ENCODE results near the gene EFCAB13.

EFCAB13 gene

DNA sequence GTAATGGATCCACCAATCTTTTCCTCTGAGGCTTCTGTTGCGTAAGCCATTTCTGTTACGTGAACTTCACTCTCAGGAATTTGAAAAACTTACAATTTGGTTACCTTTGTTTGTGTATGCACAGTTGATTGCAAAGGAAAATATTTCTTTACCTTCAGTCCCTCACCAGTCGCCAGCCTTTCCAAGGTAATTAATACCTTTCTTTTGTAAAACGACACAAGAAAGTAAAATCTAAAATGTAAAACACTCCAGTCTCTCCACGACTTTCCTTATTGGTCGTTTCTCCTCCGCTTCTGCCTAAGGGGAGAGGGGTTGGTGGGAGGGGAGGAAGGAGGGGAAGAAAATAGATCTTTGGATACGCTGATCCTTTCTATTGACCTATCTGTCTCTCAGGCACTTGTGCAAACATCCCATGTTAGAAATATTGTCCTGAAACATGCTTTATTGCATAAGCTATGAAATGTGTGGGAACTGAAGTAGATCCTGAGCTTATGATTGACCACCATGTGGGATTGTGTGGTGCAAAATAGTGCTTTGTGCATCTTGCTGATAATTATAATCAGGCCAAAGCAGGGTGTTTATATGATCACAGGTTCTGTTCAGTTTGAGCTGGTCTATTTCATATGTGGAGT is 32.4 kb upstream of the EFCAB13 start:
- POLR2A ChIA-PET, result no interaction called here
- no peak overlapping the region for H3K4me3 ChIP-seq (ENCODE audit: low read depth, low read length)
- CTCF ChIA-PET, result interaction anchor here (1.1 to 1.4 kb wide), 2 partner anchors 8 to 24 kb away, joined by 3 read pairs; no protein-coding TSS in a partner anchor
- DNase-seq (ENCODE audit: low read depth, low spot score), result no peak
- TF ChIP-seq, protein P1, sequence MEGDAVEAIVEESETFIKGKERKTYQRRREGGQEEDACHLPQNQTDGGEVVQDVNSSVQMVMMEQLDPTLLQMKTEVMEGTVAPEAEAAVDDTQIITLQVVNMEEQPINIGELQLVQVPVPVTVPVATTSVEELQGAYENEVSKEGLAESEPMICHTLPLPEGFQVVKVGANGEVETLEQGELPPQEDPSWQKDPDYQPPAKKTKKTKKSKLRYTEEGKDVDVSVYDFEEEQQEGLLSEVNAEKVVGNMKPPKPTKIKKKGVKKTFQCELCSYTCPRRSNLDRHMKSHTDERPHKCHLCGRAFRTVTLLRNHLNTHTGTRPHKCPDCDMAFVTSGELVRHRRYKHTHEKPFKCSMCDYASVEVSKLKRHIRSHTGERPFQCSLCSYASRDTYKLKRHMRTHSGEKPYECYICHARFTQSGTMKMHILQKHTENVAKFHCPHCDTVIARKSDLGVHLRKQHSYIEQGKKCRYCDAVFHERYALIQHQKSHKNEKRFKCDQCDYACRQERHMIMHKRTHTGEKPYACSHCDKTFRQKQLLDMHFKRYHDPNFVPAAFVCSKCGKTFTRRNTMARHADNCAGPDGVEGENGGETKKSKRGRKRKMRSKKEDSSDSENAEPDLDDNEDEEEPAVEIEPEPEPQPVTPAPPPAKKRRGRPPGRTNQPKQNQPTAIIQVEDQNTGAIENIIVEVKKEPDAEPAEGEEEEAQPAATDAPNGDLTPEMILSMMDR (IDR thresholded peaks at IDR 0.05; ENCODE audit: insufficient read depth, low read length, missing control alignments), result no peak

DNA sequence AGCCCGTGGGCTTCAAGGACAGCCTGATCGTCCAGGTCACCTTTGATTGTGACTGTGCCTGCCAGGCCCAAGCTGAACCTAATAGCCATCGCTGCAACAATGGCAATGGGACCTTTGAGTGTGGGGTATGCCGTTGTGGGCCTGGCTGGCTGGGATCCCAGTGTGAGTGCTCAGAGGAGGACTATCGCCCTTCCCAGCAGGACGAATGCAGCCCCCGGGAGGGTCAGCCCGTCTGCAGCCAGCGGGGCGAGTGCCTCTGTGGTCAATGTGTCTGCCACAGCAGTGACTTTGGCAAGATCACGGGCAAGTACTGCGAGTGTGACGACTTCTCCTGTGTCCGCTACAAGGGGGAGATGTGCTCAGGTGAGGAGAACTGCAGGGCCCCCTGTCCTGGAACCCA is 31.5 kb upstream of the EFCAB13 start:
- ChIA-PET CTCF (interaction anchor here (1.1 to 1.4 kb wide), 2 partner anchors 9 to 23 kb away, joined by 3 read pairs; no protein-coding TSS in a partner anchor), POLR2A (no interaction called here)
- no peak overlapping the region for H3K4me3 ChIP-seq (ENCODE audit: low read depth, low read length)
- TF ChIP-seq, protein P1 (IDR thresholded peaks at IDR 0.05; ENCODE audit: insufficient read depth, low read length, missing control alignments), result no peak
- DNase-seq (ENCODE audit: low read depth, low spot score), result no peak

DNA sequence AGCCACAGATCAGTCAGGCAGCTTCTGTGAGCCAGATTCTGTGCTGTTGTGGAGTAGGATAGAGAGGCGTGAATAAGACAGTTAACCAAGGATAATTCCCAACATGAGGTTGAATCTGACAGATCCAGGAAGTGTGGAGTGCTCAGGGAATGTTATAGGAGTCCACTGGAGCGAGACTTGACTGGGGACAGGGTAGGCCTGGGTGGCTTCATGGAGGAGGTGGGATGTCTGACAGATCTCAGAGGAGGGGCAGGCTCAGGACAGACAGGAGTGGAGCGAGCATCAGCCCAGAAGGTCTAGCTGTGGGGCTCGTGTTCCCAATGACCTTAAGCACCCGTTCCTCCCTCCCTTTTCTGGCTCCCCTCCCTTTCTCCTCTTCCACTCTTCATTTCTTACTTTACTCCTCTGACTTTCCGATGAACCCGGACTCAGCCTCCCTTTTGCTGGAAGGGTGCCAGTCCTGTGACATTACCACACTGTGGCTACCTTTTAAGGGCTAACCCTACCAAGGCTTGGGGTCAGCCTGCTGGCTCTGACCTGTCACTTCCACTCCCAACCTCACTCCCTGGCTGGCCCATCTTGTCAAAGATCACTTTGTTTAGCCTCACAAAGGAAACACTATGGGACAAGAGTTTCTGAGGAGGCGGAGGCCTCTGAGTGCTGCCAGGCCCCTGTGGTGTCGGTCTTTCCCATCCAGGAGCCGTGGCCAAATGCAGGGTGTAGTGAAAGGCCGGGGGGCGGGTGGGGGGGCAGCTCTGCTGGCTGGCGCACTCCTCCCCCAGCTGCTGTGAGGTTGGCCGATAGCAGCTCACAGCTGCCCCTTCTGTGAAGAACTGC is 28.5 kb upstream of the EFCAB13 start:
- TF ChIP-seq, protein P1 (IDR thresholded peaks at IDR 0.05; ENCODE audit: insufficient read depth, low read length, missing control alignments), result no peak
- CTCF ChIA-PET, result interaction anchor here (1.2 kb wide), 1 partner anchor 21 kb away, joined by 5 read pairs; no protein-coding TSS in a partner anchor
- POLR2A ChIA-PET, result no interaction called here
- DNase-seq (ENCODE audit: low read depth, low spot score), result no peak
- H3K4me3 ChIP-seq (ENCODE audit: low read depth, low read length), result no peak overlapping the region

DNA sequence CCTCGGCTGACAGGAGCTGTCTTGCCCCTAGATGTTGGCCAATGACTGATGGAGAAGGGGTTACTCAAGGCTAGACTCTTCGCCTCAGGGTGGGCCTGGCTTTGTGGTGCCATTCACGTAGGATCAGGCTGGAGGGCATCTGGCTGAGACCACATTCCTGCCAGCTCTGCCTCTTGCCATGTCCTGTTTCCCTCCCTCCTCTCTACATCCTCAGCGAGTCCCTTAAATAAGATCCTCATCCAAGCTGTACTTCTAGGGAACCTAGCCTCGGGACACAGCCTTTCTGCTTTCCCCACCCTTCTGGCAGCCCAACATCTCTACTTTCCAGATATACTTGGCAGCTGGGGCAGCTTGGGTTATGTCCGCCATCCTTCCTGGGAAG is 27.9 kb upstream of the EFCAB13 start:
- TF ChIP-seq, protein P1 (IDR thresholded peaks at IDR 0.05; ENCODE audit: insufficient read depth, low read length, missing control alignments), result no peak
- ChIA-PET CTCF (interaction anchor here (1.2 kb wide), 1 partner anchor 20 kb away, joined by 5 read pairs; no protein-coding TSS in a partner anchor), POLR2A (no interaction called here)
- DNase-seq (ENCODE audit: low read depth, low spot score), result no peak
- H3K4me3 ChIP-seq (ENCODE audit: low read depth, low read length), result no peak overlapping the region

DNA sequence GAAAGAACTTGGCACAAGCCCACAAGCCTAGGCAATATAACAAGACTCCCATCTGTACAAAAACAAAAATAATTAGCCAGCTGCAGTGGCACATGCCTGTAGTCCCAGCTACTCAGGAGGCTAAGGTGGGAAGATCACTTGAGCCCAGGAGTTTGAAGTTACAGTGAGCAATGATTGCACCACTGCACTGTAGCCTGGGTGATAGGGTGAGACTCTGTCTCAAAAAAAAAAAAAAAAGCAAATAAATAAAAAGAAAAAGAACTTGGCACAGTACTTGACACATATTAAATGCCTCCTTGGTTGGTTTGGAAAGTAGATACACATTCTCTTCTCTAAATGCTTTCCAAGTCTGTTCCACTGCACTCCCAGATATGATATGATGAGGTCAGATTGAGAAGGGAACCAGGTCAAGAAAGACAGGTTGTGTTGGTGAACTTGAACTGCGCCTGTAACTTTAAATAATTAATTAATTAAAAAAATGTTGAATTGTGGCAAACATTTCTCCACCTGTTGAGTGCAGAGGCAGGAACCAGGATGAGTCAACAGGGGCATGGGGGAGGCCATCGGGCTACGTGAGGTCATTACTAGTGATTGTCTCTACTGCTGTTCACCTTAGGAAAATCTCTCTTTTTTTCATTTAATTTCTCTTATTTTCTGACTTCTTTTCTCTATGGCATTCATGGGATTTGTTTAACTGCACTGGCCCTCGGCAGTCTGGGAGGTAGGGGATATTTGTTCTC is 25.9 kb upstream of the EFCAB13 start:
- CTCF ChIA-PET, result no interaction called here
- POLR2A ChIA-PET, result no interaction called here
- H3K4me3 ChIP-seq (ENCODE audit: low read depth, low read length), result no peak overlapping the region
- TF ChIP-seq, protein P1 (IDR thresholded peaks at IDR 0.05; ENCODE audit: insufficient read depth, low read length, missing control alignments), result no peak
- no peak for DNase-seq (ENCODE audit: low read depth, low spot score)

DNA sequence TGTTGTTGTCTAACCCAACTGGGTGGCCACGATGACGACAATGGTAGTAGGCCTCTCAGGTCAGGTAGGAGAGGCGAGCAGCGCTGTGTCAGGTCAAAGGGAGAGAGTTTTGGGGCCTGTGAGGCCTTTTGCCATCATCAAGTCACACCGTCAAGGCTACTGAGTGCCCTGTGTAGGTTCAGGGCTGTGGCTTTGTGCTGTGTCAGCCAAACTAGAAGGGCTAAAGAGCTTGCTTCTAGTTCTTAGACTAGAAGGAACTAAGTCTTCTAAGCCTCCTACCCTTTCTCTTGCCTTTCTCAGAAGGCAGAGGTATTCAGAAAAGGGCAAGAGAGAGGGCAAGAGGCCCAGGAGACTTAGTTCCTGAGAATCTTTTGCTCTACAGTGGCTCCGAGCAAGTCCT is 25.0 kb upstream of the EFCAB13 start:
- POLR2A ChIA-PET, result no interaction called here
- no peak overlapping the region for H3K4me3 ChIP-seq (ENCODE audit: low read depth, low read length)
- TF ChIP-seq, protein P1 (IDR thresholded peaks at IDR 0.05; ENCODE audit: insufficient read depth, low read length, missing control alignments), result no peak
- no peak for DNase-seq (ENCODE audit: low read depth, low spot score)
- CTCF ChIA-PET, result interaction anchor here (1.0 kb wide), 1 partner anchor 17 kb away, joined by 6 read pairs; no protein-coding TSS in a partner anchor

All from AG04449 (cell line).